Mucosa of rectum (tissue), 2 donors: ENCODE data around the gene SPAG16.

Experiments
- H3K27ac ChIP-seq, 2 donors: one replicate each; pipeline ENCODE4 v1.7.0; 2013; ENCODE audit warnings: inconsistent platforms in 2 of 2, low read depth in 2 of 2, low read length in 2 of 2
- H3K27me3 ChIP-seq, 2 donors: one replicate each; pipeline ENCODE4 v1.7.0; 2013; ENCODE audit warnings: low read length in 2 of 2; ENCODE audit not compliant: control insufficient read depth in 2 of 2, insufficient read depth in 2 of 2
- H3K36me3 ChIP-seq, 2 donors: one replicate each; pipeline ENCODE4 v1.7.0; 2013; ENCODE audit warnings: low read length in 2 of 2; ENCODE audit not compliant: control insufficient read depth in 2 of 2, insufficient read depth in 2 of 2
- H3K4me1 ChIP-seq, 2 donors: one replicate each; pipeline ENCODE4 v1.7.0; 2013; ENCODE audit warnings: low read length in 2 of 2, mild to moderate bottlenecking in 1 of 2; ENCODE audit not compliant: control insufficient read depth in 2 of 2, insufficient read depth in 2 of 2
- H3K4me3 ChIP-seq, 2 donors: one replicate each; pipeline ENCODE4 v1.7.0; 2013; ENCODE audit warnings: low read length in 2 of 2
- H3K9ac ChIP-seq, 2 donors: one replicate each; pipeline ENCODE4 v1.7.0; 2013; ENCODE audit warnings: low read length in 2 of 2, low read depth in 1 of 2, mild to moderate bottlenecking in 1 of 2
- H3K9me3 ChIP-seq, 2 donors: one replicate each; pipeline ENCODE4 v1.7.0; 2013; ENCODE audit warnings: low read length in 2 of 2; ENCODE audit not compliant: control insufficient read depth in 2 of 2
- donor health status: healthy.
- donor health status: Normal muscosa, but diverticular disease.

Gene SPAG16

GRCh38 chr2:214130114-214130513 lies 845.9 kb downstream of the SPAG16 start:
- H3K4me3 ChIP-seq, result no peak overlapping the region
- H3K9me3 ChIP-seq, result no peaks in the 10 kb centered on the region
- no peak overlapping the region for H3K27ac ChIP-seq
- no peaks in the 10 kb centered on the region for H3K27me3 ChIP-seq
- no peaks in the 10 kb centered on the region for H3K36me3 ChIP-seq
- H3K9ac ChIP-seq, result no peak overlapping the region
- H3K4me1 ChIP-seq, result no peaks in the 10 kb centered on the region

GRCh38 chr2:214135966-214136365 lies 851.7 kb downstream of the SPAG16 start:
- H3K36me3 ChIP-seq, result no peaks in the 10 kb centered on the region
- H3K27me3 ChIP-seq, result no peaks in the 10 kb centered on the region
- H3K9ac ChIP-seq, result no peak overlapping the region
- no peaks in the 10 kb centered on the region for H3K4me1 ChIP-seq
- no peak overlapping the region for H3K4me3 ChIP-seq
- H3K27ac ChIP-seq, result no peak overlapping the region
- H3K9me3 ChIP-seq, result no peaks in the 10 kb centered on the region

- no peak overlapping the region for H3K27ac ChIP-seq
Observed at GRCh38 chr2:214138779-214139178, 854.5 kb downstream of the SPAG16 start.

GRCh38 chr2:214139630-214140284 lies 855.5 kb downstream of the SPAG16 start:
- Histone ChIP-seq H3K27ac (no peak overlapping the region), H3K27me3 (no peaks in the 10 kb centered on the region), H3K9ac (no peak overlapping the region), H3K4me1 (no peaks in the 10 kb centered on the region), H3K9me3 (no peaks in the 10 kb centered on the region), H3K4me3 (no peak overlapping the region), H3K36me3 (no peaks in the 10 kb centered on the region)

More at GRCh38 chr2:214138779-214139178, 854.5 kb downstream of the SPAG16 start:
- Histone ChIP-seq H3K27me3 (no peaks in the 10 kb centered on the region), H3K9me3 (no peaks in the 10 kb centered on the region), H3K9ac (no peak overlapping the region), H3K4me1 (no peaks in the 10 kb centered on the region), H3K4me3 (no peak overlapping the region), H3K36me3 (no peaks in the 10 kb centered on the region)

- Histone ChIP-seq H3K4me3 (no peak overlapping the region), H3K27ac (no peak overlapping the region), H3K9me3 (no peaks in the 10 kb centered on the region), H3K36me3 (no peaks in the 10 kb centered on the region), H3K9ac (no peak overlapping the region), H3K27me3 (no peaks in the 10 kb centered on the region), H3K4me1 (no peaks in the 10 kb centered on the region)
Observed at GRCh38 chr2:214156971-214157370, 872.7 kb downstream of the SPAG16 start.

- H3K4me3 ChIP-seq, result no peak overlapping the region
- no peak overlapping the region for H3K9ac ChIP-seq
- H3K4me1 ChIP-seq, result no peaks in the 10 kb centered on the region
- H3K27me3 ChIP-seq, result no peaks in the 10 kb centered on the region
- H3K36me3 ChIP-seq, result no peaks in the 10 kb centered on the region
- no peak overlapping the region for H3K27ac ChIP-seq
- no peaks in the 10 kb centered on the region for H3K9me3 ChIP-seq
Observed at GRCh38 chr2:214158851-214159250, 874.6 kb downstream of the SPAG16 start.

- Histone ChIP-seq H3K9me3 (no peaks in the 10 kb centered on the region), H3K27ac (no peak overlapping the region), H3K27me3 (no peaks in the 10 kb centered on the region), H3K36me3 (no peaks in the 10 kb centered on the region), H3K4me3 (no peak overlapping the region), H3K9ac (no peak overlapping the region), H3K4me1 (no peaks in the 10 kb centered on the region)
Observed at GRCh38 chr2:214169281-214169680, 885.0 kb downstream of the SPAG16 start.

GRCh38 chr2:214169736-214170135 lies 885.5 kb downstream of the SPAG16 start:
- H3K9ac ChIP-seq, result no peak overlapping the region
- H3K36me3 ChIP-seq, result no peaks in the 10 kb centered on the region
- no peak overlapping the region for H3K27ac ChIP-seq
- no peaks in the 10 kb centered on the region for H3K9me3 ChIP-seq
- no peak overlapping the region for H3K4me3 ChIP-seq
- no peaks in the 10 kb centered on the region for H3K27me3 ChIP-seq
- H3K4me1 ChIP-seq, result no peaks in the 10 kb centered on the region

GRCh38 chr2:214174563-214174962 lies 890.3 kb downstream of the SPAG16 start:
- Histone ChIP-seq H3K9ac (no peak overlapping the region), H3K27me3 (no peaks in the 10 kb centered on the region), H3K36me3 (no peaks in the 10 kb centered on the region), H3K4me1 (no peaks in the 10 kb centered on the region), H3K4me3 (no peak overlapping the region), H3K9me3 (no peaks in the 10 kb centered on the region), H3K27ac (no peak overlapping the region)

- Histone ChIP-seq H3K36me3 (no peaks in the 10 kb centered on the region), H3K27me3 (no peaks in the 10 kb centered on the region), H3K4me3 (no peak overlapping the region), H3K27ac (no peak overlapping the region), H3K9ac (no peak overlapping the region), H3K4me1 (no peaks in the 10 kb centered on the region), H3K9me3 (no peaks in the 10 kb centered on the region)
Observed at GRCh38 chr2:214180071-214180470, 895.8 kb downstream of the SPAG16 start.

GRCh38 chr2:214180686-214181085 lies 896.4 kb downstream of the SPAG16 start:
- Histone ChIP-seq H3K9ac (no peak overlapping the region), H3K9me3 (no peaks in the 10 kb centered on the region), H3K27ac (no peak overlapping the region), H3K27me3 (no peaks in the 10 kb centered on the region), H3K36me3 (no peaks in the 10 kb centered on the region), H3K4me3 (no peak overlapping the region), H3K4me1 (no peaks in the 10 kb centered on the region)
